HepG2 (cell line): ENCODE measurements around the gene DDX1. TPM values are rescaled to one million over a fixed set of nuclear protein-coding genes. Genes with fewer than 3 reads are reported as not detected.
A peak's percentile ranks its signal among the peaks of the same experiment; 100 is the strongest.

Source experiments
- ARHGAP35 ChIP-seq: sonication (generic); formaldehyde crosslinking; IDR thresholded peaks from 2 replicates; pipeline ENCODE4 v1.9.0; 2022; ENCODE audit warnings: mild to moderate bottlenecking, inconsistent platforms, moderate library complexity, missing genetic modification reagents, borderline replicate concordance
- ATF6 ChIP-seq: sonication (generic); formaldehyde crosslinking; conservative IDR thresholded peaks from 2 replicates; pipeline ENCODE4 v1.4.0; 2020; ENCODE audit warnings: missing genetic modification reagents
- FOXA1 ChIP-seq, 2 experiments: fragments of 450-650 bp in 1 of 2; sonication (generic) in 1 of 2; formaldehyde crosslinking in 1 of 2; IDR thresholded peaks; 2 replicates each; pipeline versions ENCODE4 v1.4.0 to v1.6.1; 2016 to 2020; ENCODE audit warnings: missing genetic modification reagents in 1 of 2
- GZF1 ChIP-seq: sonication (generic); formaldehyde crosslinking; IDR thresholded peaks from 2 replicates; pipeline ENCODE4 v1.5.1; 2020; ENCODE audit warnings: mild to moderate bottlenecking, missing genetic modification reagents
- IRF9 ChIP-seq: sonication (generic); formaldehyde crosslinking; IDR thresholded peaks from 2 replicates; pipeline ENCODE4 v1.8.0; 2022; ENCODE audit warnings: missing genetic modification reagents, mild to moderate bottlenecking, borderline replicate concordance
- MIER2 ChIP-seq: IDR thresholded peaks from 2 replicates; pipeline ENCODE4 v1.6.1; 2016; ENCODE audit warnings: missing biosample characterization, missing genetic modification reagents
- PTBP1 ChIP-seq: fragments of 200-400 bp; formaldehyde crosslinking; IDR thresholded peaks from 2 replicates; pipeline ENCODE4 v1.6.1; 2018; ENCODE audit warnings: low read length, low read depth; ENCODE audit not compliant: poor library complexity, severe bottlenecking
- REST ChIP-seq, 2 experiments: IDR thresholded peaks; 2 replicates each; pipeline ENCODE4 v1.6.1; 2011 to 2012; ENCODE audit warnings: low read length in 2 of 2, borderline replicate concordance in 1 of 2, low read depth in 1 of 2, mild to moderate bottlenecking in 1 of 2, moderate library complexity in 1 of 2
- RFXAP ChIP-seq: sonication (generic); formaldehyde crosslinking; IDR thresholded peaks from 2 replicates; pipeline ENCODE4 v1.4.0; 2020; ENCODE audit warnings: missing genetic modification reagents, borderline replicate concordance
- TSC22D2 ChIP-seq: sonication (generic); formaldehyde crosslinking; IDR thresholded peaks from 2 replicates; pipeline ENCODE4 v1.5.1; 2020; ENCODE audit warnings: missing genetic modification reagents, mild to moderate bottlenecking, borderline replicate concordance
- ZC3H13 ChIP-seq: sonication (generic); formaldehyde crosslinking; IDR thresholded peaks from 2 replicates; pipeline ENCODE4 v1.8.1; 2023; ENCODE audit warnings: mild to moderate bottlenecking, missing genetic modification reagents, moderate library complexity
- ZMAT3 ChIP-seq: sonication (generic); formaldehyde crosslinking; conservative IDR thresholded peaks from 2 replicates; pipeline ENCODE4 v1.7.0; 2021; ENCODE audit warnings: missing genetic modification reagents
- ZNF362 ChIP-seq: sonication (generic); formaldehyde crosslinking; IDR thresholded peaks from 2 replicates; pipeline ENCODE4 v1.4.0; 2020; ENCODE audit warnings: missing genetic modification reagents, mild to moderate bottlenecking, borderline replicate concordance
- ZNF367 ChIP-seq: sonication (generic); formaldehyde crosslinking; IDR thresholded peaks from 2 replicates; pipeline ENCODE4 v1.4.0; 2020; ENCODE audit warnings: missing genetic modification reagents, borderline replicate concordance
- ZNF550 ChIP-seq: sonication (generic); formaldehyde crosslinking; IDR thresholded peaks from 2 replicates; pipeline ENCODE4 v1.4.0; 2020; ENCODE audit warnings: mild to moderate bottlenecking, missing genetic modification reagents, borderline replicate concordance
- ZSCAN21 ChIP-seq: sonication (generic); formaldehyde crosslinking; IDR thresholded peaks from 2 replicates; pipeline ENCODE4 v1.8.0; 2022; ENCODE audit warnings: mild to moderate bottlenecking, missing genetic modification reagents, moderate library complexity, borderline replicate concordance
- polyA plus RNA-seq, 8 experiments: library from polyadenylated mRNA; depleted of rRNA in 3 of 8; stranded (reverse) in 7 of 8; unstranded in 1 of 8; fragments of >200 nt; fragmentation: Illumina TruSeq in 4 of 8; extraction: Trizol in 4 of 8; gene quantifications; 2 replicates each; pipeline versions ENCODE4 v1.2.1 to v1.2.3, GENCODE V29; 2011 to 2016; ENCODE audit warnings: low read depth in 4 of 8, missing spikeins in 1 of 8, mixed read lengths in 1 of 8; ENCODE audit not compliant: insufficient read depth in 1 of 8
- total RNA-seq, 5 experiments: library from RNA; depleted of rRNA; stranded (reverse); fragments of >200 nt; fragmentation: Illumina TruSeq; extraction: Trizol; gene quantifications; 2 replicates each; pipeline ENCODE4 v1.2.3, GENCODE V29; 2016; ENCODE audit warnings: low read depth in 1 of 5
- TF ChIP-seq, protein P1 (sequence below): sonication (generic); formaldehyde crosslinking; IDR thresholded peaks from 2 replicates; pipeline ENCODE4 v1.4.0; 2020; ENCODE audit warnings: mild to moderate bottlenecking, missing genetic modification reagents
- TF ChIP-seq, protein P2 (sequence below): sonication (generic); formaldehyde crosslinking; IDR thresholded peaks from 2 replicates; pipeline ENCODE4 v1.8.0; 2022; ENCODE audit warnings: missing genetic modification reagents, low read depth, mild to moderate bottlenecking, borderline replicate concordance

Gene DDX1
- total and polyA plus RNA-seq, 2 of the 13 experiments (the other 11 are each of a cell fraction or from before 2014, with no cell fraction given), result 81.6 to 130 TPM

DNA sequence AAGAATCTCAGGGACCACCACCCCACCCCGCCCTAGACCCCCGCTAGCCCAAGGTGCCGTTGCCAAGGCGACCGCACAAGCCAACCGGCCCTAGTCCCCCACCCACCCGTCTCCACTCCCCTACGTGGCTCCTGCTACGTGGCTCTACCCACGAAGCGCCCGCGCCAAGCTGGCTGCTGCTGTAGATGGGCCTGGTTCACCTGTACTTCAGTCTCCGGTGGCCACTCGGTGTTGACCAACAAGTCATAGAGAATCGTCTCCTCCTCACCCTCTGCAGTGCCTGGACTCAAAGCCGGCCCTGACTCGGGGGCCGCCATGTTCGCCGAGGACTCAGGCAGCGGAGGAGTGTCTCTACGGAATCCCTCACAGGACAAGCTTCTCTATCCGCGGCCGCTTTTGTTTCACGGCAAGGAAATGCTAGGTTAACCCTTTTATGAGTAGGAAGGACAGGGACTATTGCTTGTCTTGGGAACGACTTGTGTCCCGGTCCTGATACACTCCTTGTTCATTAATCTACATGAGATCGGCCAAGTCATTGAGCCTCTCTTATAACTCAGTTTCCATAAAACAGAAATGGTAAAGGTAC, 30.6 kb upstream of the DDX1 start, which contains the start of gene NBAS (continued):
- peak; percentile 83 for TF ChIP-seq ZMAT3 (CRISPR knock-in tag)
- TF ChIP-seq, protein P1, sequence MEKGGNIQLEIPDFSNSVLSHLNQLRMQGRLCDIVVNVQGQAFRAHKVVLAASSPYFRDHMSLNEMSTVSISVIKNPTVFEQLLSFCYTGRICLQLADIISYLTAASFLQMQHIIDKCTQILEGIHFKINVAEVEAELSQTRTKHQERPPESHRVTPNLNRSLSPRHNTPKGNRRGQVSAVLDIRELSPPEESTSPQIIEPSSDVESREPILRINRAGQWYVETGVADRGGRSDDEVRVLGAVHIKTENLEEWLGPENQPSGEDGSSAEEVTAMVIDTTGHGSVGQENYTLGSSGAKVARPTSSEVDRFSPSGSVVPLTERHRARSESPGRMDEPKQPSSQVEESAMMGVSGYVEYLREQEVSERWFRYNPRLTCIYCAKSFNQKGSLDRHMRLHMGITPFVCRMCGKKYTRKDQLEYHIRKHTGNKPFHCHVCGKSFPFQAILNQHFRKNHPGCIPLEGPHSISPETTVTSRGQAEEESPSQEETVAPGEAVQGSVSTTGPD (CRISPR knock-in tag), result no peak
- peak; percentile 64; the same call in 1 of the 2 replicates for TF ChIP-seq MIER2 (CRISPR knock-in tag)
- no peak for TF ChIP-seq GZF1 (CRISPR knock-in tag)
- no peak for TF ChIP-seq TSC22D2 (CRISPR knock-in tag)
- TF ChIP-seq ZNF362 (CRISPR knock-in tag), result 0 out of 2 replicates have a peak, but pooled peaks have one; percentile 27
- no peak for TF ChIP-seq IRF9 (CRISPR knock-in tag)
- TF ChIP-seq ARHGAP35 (CRISPR knock-in tag), result peak; percentile 74; the same call in 1 of the 2 replicates
- peak; percentile 49; the same call in 1 of the 2 replicates for TF ChIP-seq RFXAP (CRISPR knock-in tag)
- peak; percentile 50; the same call in 1 of the 2 replicates for TF ChIP-seq ATF6 (CRISPR knock-in tag)
- TF ChIP-seq ZSCAN21 (CRISPR knock-in tag), result no peak; the same call in 1 of the 2 replicates
- TF ChIP-seq ZNF550 (CRISPR knock-in tag), result no peak
- TF ChIP-seq ZC3H13 (CRISPR knock-in tag), result no peak; the same call in 1 of the 2 replicates
- no peak for TF ChIP-seq ZNF367
- no peak for TF ChIP-seq FOXA1 (IDR thresholded peaks at IDR 0.05)
- TF ChIP-seq FOXA1 (CRISPR knock-in tag; IDR thresholded peaks at IDR 0.05), result no peak
- peak in 1 of 2 experiments; percentile 80; a peak in 2 of 4 replicates for TF ChIP-seq REST (IDR thresholded peaks at IDR 0.05; ENCODE audit: borderline replicate concordance in 1 of 2, low read depth in 1 of 2, low read length in 2 of 2)
- TF ChIP-seq PTBP1, result no peak
- TF ChIP-seq, protein P2, sequence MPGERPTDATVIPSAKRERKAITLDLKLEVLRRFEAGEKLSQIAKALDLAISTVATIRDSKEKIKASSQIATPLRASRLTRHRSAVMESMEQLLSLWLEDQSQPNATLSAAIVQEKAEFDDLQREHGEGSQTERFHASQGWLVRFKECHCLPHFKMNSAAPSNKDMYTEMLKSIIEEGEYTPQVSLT (CRISPR knock-in tag), result no peak
